Neural cell (in vitro differentiated cells): ENCODE data around the gene NUTF2.

Source experiments
- EP300 ChIP-seq: fragments of 450-650 bp; conservative IDR thresholded peaks from 2 replicates; pipeline ENCODE4 v1.6.1; 2014; ENCODE audit warnings: antibody characterized with exemption, mild to moderate bottlenecking, moderate library complexity; ENCODE audit not compliant: poor library complexity, severe bottlenecking
- POLR2AphosphoS5 ChIP-seq: IDR thresholded peaks from 2 replicates; pipeline ENCODE4 v1.6.1; 2012
- TF ChIP-seq, protein P1 (sequence below): fragments of 450-650 bp; IDR thresholded peaks from 2 replicates; pipeline ENCODE4 v1.5.1; 2014; ENCODE audit warnings: antibody characterized with exemption, mild to moderate bottlenecking, moderate library complexity; ENCODE audit not compliant: poor library complexity, severe bottlenecking
- TF ChIP-seq, protein P2 (sequence below): IDR thresholded peaks from 2 replicates; pipeline ENCODE4 v1.6.1; 2012; ENCODE audit warnings: borderline replicate concordance

DNA sequence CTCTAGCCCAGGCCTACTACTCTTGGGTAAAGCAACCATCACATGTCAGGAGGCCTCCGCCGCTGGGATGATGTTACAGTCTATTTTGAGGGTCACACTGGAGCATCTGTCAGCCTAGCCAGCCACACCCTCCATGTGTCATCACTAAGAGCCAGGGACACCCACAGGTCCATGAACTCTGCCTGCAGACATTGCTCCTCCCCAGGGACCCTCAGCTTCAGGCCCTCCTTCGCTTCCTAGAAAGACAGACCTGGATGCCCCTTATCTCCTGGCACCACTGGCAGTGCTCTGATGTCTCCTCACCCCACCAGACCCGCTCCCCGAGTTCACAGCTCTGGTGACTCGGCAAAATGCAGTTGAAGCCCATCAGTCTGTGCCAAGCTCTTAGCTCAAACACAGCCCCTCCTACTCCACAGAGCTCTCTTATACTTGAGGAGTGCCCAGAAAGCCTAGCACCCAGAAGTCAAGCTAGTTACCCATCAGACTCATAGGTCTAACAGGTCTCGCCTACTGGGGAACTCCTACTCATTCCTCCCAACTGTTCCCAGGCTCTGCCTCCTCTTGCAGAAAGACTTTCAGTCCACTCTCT, 46.3 kb upstream of the NUTF2 start:
- TF ChIP-seq POLR2AphosphoS5, result no peak
- TF ChIP-seq EP300, result no peak
- TF ChIP-seq, protein P1, sequence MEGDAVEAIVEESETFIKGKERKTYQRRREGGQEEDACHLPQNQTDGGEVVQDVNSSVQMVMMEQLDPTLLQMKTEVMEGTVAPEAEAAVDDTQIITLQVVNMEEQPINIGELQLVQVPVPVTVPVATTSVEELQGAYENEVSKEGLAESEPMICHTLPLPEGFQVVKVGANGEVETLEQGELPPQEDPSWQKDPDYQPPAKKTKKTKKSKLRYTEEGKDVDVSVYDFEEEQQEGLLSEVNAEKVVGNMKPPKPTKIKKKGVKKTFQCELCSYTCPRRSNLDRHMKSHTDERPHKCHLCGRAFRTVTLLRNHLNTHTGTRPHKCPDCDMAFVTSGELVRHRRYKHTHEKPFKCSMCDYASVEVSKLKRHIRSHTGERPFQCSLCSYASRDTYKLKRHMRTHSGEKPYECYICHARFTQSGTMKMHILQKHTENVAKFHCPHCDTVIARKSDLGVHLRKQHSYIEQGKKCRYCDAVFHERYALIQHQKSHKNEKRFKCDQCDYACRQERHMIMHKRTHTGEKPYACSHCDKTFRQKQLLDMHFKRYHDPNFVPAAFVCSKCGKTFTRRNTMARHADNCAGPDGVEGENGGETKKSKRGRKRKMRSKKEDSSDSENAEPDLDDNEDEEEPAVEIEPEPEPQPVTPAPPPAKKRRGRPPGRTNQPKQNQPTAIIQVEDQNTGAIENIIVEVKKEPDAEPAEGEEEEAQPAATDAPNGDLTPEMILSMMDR, result no peak
- TF ChIP-seq, protein P2, sequence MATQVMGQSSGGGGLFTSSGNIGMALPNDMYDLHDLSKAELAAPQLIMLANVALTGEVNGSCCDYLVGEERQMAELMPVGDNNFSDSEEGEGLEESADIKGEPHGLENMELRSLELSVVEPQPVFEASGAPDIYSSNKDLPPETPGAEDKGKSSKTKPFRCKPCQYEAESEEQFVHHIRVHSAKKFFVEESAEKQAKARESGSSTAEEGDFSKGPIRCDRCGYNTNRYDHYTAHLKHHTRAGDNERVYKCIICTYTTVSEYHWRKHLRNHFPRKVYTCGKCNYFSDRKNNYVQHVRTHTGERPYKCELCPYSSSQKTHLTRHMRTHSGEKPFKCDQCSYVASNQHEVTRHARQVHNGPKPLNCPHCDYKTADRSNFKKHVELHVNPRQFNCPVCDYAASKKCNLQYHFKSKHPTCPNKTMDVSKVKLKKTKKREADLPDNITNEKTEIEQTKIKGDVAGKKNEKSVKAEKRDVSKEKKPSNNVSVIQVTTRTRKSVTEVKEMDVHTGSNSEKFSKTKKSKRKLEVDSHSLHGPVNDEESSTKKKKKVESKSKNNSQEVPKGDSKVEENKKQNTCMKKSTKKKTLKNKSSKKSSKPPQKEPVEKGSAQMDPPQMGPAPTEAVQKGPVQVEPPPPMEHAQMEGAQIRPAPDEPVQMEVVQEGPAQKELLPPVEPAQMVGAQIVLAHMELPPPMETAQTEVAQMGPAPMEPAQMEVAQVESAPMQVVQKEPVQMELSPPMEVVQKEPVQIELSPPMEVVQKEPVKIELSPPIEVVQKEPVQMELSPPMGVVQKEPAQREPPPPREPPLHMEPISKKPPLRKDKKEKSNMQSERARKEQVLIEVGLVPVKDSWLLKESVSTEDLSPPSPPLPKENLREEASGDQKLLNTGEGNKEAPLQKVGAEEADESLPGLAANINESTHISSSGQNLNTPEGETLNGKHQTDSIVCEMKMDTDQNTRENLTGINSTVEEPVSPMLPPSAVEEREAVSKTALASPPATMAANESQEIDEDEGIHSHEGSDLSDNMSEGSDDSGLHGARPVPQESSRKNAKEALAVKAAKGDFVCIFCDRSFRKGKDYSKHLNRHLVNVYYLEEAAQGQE, result no peak
